SH-SY5Y (cell line): ENCODE data around the gene TCF7L1.

ENCODE experiments used
- GATA2 ChIP-seq: IDR thresholded peaks from 2 replicates; pipeline ENCODE4 v1.6.1; 2011; ENCODE audit warnings: mild to moderate bottlenecking, low read depth, low read length
- GATA3 ChIP-seq: IDR thresholded peaks from 2 replicates; pipeline ENCODE4 v1.6.1; 2011; ENCODE audit warnings: low read depth, mild to moderate bottlenecking, low read length, moderate library complexity

Gene TCF7L1

GRCh38 chr2:85166021-85166420 is 32.8 kb downstream of the TCF7L1 start:
- TF ChIP-seq GATA2 = no peak
- TF ChIP-seq GATA3 = no peak

DNA sequence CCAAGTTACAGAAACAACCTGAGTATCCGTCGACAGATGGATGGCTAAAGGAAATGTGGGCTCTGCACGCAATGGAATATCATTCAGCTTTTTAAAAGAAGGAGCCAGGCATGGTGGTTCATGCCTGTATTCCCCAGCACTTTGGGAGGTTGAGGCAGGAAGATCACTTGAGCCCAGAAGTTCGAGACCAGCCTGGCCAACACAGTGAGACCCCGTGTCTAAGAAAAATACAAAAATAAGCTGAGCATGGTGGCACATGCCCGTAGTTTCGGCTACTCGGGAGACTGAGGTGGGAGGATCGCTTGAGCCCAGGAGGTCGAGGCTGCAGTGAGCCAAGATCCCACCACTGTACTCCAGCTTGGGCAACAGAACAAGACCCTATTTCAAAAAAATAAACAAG is 34.3 kb downstream of the TCF7L1 start:
- TF ChIP-seq GATA2 (no peak), GATA3 (no peak)

- TF ChIP-seq GATA2 (no peak), GATA3 (no peak)
Measured at GRCh38 chr2:85168942-85169341, 35.8 kb downstream of the TCF7L1 start.

DNA sequence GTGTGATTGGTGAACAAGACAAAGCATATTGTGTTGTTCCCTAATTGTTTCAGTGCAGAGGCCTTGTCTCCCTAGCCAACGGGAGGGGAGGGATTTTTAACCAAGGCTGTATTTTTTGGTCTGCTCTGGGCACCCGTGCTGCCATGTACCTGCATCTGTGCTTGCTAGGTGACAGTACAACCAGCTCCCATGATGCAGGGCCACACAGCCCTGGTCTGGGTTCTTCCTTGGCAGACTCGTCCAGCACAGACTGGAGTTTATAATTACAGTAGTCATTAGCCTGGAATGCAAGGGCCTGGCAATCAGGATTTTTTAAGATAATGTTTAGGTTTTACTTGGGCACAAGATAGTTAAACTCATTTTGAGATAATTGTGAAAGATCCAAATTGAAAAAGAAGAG is 36.4 kb downstream of the TCF7L1 start:
- TF ChIP-seq GATA3 = no peak
- no peak for TF ChIP-seq GATA2

DNA sequence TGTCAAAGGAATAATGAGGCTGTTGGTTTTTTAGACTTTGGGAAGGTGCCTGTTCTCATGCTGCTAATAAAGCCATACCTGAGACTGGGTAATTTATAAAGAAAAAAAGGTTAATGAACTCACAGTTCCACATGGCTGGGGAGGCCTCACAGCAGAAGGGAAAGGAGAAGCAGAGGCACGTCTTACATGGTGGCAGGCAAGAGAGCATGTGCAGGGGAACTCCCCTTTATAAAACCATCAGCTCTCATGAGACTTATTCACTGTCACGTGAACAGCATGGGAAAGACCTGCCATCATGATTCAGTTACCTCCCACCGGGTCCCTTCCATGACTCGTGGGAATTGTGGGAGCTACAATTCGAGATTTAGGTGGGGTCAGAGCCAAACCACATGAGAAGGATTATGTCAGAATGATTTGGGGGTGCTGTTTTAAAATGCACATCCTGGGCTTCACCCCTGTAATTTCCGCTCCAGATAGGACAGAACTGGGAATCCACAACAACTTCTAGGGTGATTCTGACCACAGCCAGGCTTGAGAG is 37.8 kb downstream of the TCF7L1 start:
- no peak for TF ChIP-seq GATA3
- no peak for TF ChIP-seq GATA2

DNA sequence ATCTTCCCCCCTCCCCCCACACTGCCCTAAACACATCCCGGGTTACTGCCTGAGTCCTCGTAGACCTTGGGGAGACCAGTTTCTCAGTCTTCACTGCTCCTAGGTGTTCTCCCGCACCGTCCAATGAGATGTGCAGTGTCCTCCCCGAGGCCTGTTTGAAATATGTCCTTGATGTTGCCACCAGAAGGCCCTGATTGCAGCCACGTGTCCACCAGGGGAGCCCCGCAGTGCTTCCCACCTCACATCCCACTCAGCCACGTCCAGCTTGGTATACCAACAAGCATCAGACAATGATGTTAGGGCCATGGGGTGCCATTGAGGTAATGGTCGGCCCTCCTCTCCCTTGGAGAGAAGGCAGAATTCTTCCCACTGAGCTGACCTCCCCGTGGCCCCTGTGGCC is 38.7 kb downstream of the TCF7L1 start:
- TF ChIP-seq GATA2 (no peak), GATA3 (no peak)

- no peak for TF ChIP-seq GATA3
- TF ChIP-seq GATA2 = no peak
Measured at GRCh38 chr2:85173909-85174308, 40.7 kb downstream of the TCF7L1 start.

DNA sequence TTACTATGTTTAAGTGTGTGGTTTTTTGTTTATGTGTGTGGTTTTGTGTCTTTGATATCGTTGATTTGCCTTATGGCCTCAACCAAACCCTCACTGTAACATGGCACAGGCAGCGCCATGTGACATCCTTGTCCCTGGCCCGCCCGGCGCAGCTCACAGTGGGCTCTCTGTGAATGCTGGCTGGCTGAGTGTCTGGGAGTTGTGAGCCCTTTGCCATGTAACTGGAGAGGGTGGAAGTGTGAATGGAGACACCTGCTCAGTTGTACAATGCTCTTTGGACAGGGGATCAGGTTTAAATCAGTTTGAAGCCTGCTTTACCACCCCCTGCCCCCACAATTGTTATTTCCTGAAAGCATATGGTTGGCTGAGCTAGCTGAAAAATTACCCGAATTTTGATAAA is 41.8 kb downstream of the TCF7L1 start:
- TF ChIP-seq GATA2 = no peak
- no peak for TF ChIP-seq GATA3

- TF ChIP-seq GATA3 (no peak), GATA2 (no peak)
Measured at GRCh38 chr2:85175369-85176299, 42.4 kb downstream of the TCF7L1 start.

- TF ChIP-seq GATA3 = no peak
- no peak for TF ChIP-seq GATA2
Measured at GRCh38 chr2:85177031-85177824, 44.0 kb downstream of the TCF7L1 start.

DNA sequence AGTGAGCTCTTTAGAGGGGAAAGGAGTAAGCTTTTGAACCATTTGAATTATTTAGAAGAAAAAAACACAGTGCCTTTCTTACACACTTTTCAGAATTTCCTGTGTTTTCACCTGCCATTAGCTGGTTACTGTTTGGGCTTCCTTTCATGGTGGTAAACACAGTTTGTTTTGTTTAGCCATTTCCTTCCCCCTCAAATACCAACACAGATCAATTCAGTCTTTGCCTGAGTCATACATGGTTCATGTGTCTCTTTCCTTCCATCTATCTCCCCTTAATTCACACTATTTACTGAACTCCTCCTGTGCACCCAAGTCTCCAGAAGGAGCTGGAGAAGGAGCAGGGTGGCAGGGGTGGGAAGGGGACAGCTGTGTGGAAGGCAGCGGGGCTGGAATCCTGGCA is 45.0 kb downstream of the TCF7L1 start:
- TF ChIP-seq GATA2 (no peak), GATA3 (no peak)

- TF ChIP-seq GATA3 (no peak), GATA2 (no peak)
Measured at GRCh38 chr2:85178980-85179411, 45.8 kb downstream of the TCF7L1 start.

- TF ChIP-seq GATA3 (no peak), GATA2 (no peak)
Measured at GRCh38 chr2:85179541-85179940, 46.3 kb downstream of the TCF7L1 start.

DNA sequence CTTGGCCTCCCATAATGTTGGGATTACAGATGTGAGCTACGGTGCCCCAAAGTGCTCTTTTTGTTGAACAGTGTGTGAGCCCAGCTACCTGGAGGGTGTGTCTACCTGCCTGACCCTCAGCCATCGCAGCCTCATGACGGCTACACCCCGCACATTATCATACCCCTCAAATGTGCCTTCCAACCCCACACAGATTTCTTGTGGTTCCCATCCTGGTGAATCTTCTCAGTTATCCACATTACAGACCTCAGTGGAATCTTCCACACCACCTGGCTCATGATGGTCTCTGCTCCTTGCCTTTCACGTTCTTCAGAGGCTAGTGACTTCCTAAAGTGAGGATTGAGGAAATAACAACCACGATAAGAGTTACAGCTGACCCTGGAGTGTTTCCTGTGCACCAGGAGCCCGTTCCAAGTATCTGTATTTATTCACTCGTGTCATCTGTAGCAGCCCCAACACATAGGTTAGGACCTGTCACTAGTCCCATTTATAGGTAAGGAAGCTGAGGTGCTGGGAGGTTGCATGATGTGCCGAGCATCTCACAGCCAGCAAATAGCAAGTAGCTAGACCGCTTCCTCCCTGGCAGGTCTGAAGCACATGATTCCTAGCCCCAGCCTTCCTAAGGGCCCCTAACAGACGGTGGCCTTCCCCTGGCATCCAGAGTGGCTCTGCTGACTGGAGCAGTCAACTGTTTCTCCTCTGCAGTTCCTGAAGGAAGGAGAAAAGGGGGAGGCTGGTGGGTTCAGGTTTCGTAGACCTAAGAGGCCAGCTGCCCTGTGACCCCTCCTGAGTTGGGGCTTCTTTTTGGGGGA is 47.3 kb downstream of the TCF7L1 start:
- TF ChIP-seq GATA3 (no peak), GATA2 (no peak)
